SU-DHL-6 (cell line): ENCODE results near the gene ARHGAP26.

ENCODE experiments used
- CTCF ChIP-seq: fragments of 200-600 bp; sonication (generic); IDR thresholded peaks from one replicate; pipeline ENCODE4 v1.5.1; 2017; ENCODE audit warnings: antibody characterized with exemption, mild to moderate bottlenecking, low read length, moderate library complexity; ENCODE audit not compliant: insufficient read depth, poor library complexity, severe bottlenecking
- EZH2phosphoT487 ChIP-seq: fragments of 200-600 bp; sonication (generic), shearing (Covaris generic); conservative IDR thresholded peaks from 2 replicates; pipeline ENCODE4 v1.6.1; 2018; ENCODE audit warnings: mild to moderate bottlenecking, antibody characterized with exemption, low read length, moderate library complexity, mixed read lengths

GRCh38 chr5:142966121-142966420 lies 195.9 kb downstream of the ARHGAP26 start:
- TF ChIP-seq CTCF (no peak), EZH2phosphoT487 (no peak)
